SKM-1 treated with dmso at 0.1 percent for 144 hours (cell line): Measurements from ENCODE around the gene SLC38A10.

Experiments
- DNase-seq: peaks from one replicate; lab custom pipeline; 2025; ENCODE audit not compliant: unreplicated experiment; lab: John Stamatoyannopoulos, UW

Gene SLC38A10

GRCh38 chr17:81210868-81211267 lies 84.2 kb downstream of the SLC38A10 start:
- DNase-seq = no peak

- DNase-seq = no peak
Observed at GRCh38 chr17:81210466-81210865, 84.6 kb downstream of the SLC38A10 start.

- no peak for DNase-seq
Observed at GRCh38 chr17:81209141-81209540, 86.0 kb downstream of the SLC38A10 start.

GRCh38 chr17:81208651-81209050 lies 86.5 kb downstream of the SLC38A10 start:
- DNase-seq = no peak

- no peak for DNase-seq
Observed at GRCh38 chr17:81207610-81208581, 87.2 kb downstream of the SLC38A10 start.

- no peak for DNase-seq
Observed at GRCh38 chr17:81206657-81207056, 88.5 kb downstream of the SLC38A10 start.

- no peak for DNase-seq
Observed at GRCh38 chr17:81206166-81206565, 88.9 kb downstream of the SLC38A10 start.

- no peak for DNase-seq
Observed at GRCh38 chr17:81204578-81204977, 90.5 kb downstream of the SLC38A10 start.

- no peak for DNase-seq
Observed at GRCh38 chr17:81203136-81203535, 92.0 kb downstream of the SLC38A10 start.

- no peak for DNase-seq
Observed at GRCh38 chr17:81202318-81202717, 92.8 kb downstream of the SLC38A10 start.

- peak; percentile 72 for DNase-seq
Observed at GRCh38 chr17:81200695-81201580, 94.2 kb downstream of the SLC38A10 start.

- no peak for DNase-seq
Observed at GRCh38 chr17:81200201-81200600, 94.9 kb downstream of the SLC38A10 start.

GRCh38 chr17:81199482-81199830 lies 95.7 kb downstream of the SLC38A10 start:
- DNase-seq = no peak

- DNase-seq = no peak
Observed at GRCh38 chr17:81198826-81199481, 96.2 kb downstream of the SLC38A10 start.

GRCh38 chr17:81197831-81198490 lies 97.1 kb downstream of the SLC38A10 start:
- DNase-seq = no peak

- no peak for DNase-seq
Observed at GRCh38 chr17:81197409-81197795, 97.7 kb downstream of the SLC38A10 start.

- DNase-seq = no peak
Observed at GRCh38 chr17:81196505-81197408, 98.3 kb downstream of the SLC38A10 start.

- DNase-seq = no peak
Observed at GRCh38 chr17:81195941-81196495, 99.1 kb downstream of the SLC38A10 start.
